GM18499 (cell line): ENCODE results near the gene SDF2.
"Not testable (repeated sequence)": the region's sequence is repeated elsewhere in the genome, so short reads cannot be mapped to it uniquely, and the experiment has no call there.

ENCODE experiments used
- ATAC-seq: cut with Tn5 transposase; IDR thresholded peaks from one replicate; pipeline ENCODE4 v1.9.1; 2021; ENCODE audit warnings: moderate number of reproducible peaks; ENCODE audit not compliant: insufficient read depth, unreplicated experiment

SDF2 gene

DNA sequence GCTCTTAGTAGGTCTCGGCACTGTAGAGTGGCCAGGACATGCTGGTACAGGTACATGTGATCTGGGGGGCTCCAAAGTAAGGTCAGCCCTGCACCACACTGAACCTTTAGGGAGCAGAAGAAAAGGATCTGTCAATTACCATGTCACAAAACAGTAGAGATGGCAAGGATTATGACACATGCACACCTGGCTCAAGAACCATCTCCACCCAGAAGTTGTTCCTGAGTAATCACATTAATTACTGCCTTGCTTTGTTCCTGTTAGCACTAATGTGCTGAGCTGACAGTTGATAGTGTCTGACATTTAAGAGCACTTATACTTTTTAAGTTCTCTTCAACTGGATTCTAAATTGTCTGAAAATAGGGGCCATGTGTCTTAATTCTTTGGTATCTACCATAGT, 26.2 kb downstream of the SDF2 start:
- ATAC-seq, result no peak

DNA sequence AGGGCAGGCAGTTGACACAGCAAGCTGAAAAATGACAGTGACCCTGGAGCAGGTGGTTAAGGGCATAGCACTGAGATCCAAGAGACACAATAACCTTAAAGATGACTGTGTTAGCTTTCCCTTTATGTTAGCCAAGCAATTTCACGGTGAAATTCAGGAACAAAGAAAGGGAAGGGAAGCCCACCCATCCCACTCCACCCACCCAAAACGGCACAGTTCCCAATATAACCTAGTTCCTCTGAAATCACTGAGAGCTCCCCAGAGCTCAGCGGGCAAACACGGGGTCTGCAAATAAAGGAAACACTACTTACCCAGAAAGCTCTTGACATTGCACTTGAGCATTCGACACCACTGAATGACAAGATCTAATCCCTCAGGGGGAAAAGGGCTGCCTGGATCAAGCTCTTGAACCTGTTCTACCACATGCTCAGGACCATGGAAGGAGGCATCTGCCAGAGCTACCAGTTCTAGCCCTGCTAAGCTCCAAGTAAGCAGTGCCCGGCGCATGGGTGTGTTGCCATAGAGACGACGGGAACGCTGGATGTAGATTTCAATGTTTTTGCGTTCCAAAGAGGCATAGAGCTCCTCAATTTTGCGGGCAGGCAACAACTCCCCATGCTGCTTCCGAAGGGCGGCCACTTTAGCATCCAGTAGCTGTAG, 27.4 kb downstream of the SDF2 start:
- ATAC-seq, result no peak

DNA sequence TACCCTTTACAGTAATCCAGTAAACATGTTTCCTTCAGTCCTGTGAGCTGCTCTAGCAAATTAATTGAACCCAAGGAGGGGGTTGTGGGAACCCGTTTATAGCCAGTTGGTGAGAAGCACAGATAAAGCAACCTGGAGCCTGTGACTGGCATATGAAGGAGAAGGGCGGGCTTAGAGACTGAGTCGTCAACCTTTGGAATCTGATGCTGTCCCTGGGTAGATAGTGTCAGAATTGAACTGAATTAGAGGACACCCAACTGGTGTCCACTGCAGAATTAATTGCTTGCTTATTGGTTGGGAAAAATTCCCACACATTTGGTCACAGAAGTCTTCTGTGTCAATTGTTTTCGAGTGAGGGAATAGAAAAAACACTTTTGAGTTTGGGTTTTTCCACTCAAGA, 34.9 kb downstream of the SDF2 start:
- no peak for ATAC-seq

DNA sequence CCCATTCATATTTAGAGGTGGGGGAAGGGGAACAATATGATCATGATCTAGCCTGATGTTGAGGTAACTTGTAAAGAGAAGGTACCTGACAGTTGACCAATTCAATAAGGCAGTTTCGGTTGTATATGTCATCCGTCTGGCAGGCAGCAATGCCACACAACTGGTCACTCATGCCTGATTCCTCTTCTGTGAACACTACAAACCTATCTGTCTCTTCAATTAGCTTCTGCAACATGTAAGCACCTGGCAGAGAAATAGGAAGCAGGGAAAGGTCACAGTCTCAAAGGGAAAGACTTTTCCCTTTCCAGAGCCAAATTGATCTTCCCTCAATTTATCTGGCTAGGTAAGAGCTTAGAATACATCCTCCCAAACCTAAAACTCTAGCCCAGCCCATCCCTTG, 37.6 kb downstream of the SDF2 start:
- no peak for ATAC-seq

DNA sequence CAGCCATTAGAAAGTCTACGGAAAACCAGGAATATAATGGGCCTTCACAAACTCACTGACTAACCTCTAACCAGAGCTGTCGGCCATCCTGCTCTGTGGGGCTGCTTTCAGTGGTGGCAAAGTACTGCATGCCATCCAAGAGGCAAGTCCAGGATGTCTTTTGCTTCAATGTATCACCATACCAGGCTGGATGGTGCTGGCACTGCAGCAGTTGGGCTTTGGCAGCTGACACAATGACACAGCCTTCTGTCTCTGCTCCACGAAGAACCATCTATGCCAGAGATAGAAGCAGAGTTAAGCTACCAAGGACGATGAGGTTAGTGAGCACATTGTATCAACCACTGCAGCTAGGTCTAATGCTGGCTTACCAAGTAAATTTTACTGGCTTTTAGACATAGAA, 38.0 kb downstream of the SDF2 start:
- no peak for ATAC-seq

DNA sequence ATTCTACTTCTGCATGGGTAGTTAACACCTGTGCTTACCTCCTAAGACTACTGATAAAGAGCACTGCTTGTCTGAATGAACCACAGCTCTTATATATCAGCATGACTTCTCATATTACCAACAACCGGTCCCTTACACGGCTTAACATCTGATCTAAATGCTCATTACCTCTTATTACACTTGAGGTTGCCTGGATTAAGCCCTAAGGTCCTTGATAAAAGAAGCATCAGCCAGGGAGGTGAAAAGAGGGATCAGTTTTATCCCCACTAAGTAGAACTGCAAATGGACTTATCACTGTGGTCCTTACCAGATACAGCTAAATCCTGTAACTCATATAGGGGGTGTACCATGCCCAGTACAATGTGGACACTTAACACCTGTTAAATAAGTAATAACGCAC, 39.5 kb downstream of the SDF2 start:
- ATAC-seq, result no peak

DNA sequence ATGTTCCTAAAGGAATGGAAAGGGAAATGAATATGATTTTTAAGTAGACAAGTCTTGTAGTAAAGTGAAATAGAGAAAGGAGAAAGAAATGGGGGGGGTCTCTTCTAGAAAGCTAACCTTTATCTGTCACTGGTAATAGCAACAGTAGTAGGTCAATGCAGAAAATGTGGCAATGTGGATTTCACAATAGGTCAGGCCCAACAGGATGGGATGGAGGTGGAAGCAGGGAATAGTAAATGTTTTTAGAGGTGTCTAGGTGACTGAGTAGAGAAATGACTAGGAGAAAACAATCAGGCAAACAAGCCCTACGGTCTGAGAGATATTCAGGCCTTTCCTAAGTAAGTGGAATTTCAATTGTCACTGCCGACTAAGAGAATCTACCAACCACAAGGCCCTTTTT, 41.7 kb downstream of the SDF2 start:
- ATAC-seq, result no peak

DNA sequence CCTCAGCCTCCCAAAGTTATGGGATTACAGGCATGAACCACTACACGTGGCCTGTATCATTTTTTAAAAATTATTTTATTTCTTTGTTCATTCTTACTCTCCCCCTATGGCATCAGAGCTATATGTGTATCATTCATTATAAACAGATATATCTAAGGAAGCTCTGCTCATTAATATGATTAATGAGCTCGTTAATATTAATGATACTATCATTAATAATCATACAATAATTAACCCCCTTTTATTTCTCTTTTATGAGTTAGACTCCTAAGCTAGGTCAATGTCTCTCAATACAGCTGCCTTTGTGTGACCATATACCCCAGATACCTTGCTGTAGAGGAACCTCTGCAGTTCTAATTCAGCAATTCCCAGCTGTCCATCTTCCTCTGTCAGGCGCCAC, 43.2 kb downstream of the SDF2 start:
- no peak for ATAC-seq

DNA sequence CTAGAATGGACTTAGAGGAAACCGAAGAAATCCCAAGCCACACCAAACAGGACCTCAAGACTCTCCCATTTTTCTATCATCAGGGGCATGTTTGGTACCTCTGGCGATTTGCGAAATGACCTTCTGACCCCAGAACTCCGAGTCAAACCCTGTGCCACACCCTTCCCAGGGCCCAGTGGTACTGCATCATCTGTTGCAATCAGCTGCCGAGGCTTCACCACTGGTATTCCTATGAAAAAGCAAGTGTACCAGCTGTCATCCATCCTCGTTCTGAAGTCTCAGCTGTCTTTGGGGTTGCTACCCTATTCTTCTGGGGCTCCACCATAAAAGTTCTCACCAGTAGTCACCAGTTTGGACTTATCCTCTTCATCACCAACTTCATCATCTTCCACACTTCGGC, 45.4 kb downstream of the SDF2 start:
- no peak for ATAC-seq

DNA sequence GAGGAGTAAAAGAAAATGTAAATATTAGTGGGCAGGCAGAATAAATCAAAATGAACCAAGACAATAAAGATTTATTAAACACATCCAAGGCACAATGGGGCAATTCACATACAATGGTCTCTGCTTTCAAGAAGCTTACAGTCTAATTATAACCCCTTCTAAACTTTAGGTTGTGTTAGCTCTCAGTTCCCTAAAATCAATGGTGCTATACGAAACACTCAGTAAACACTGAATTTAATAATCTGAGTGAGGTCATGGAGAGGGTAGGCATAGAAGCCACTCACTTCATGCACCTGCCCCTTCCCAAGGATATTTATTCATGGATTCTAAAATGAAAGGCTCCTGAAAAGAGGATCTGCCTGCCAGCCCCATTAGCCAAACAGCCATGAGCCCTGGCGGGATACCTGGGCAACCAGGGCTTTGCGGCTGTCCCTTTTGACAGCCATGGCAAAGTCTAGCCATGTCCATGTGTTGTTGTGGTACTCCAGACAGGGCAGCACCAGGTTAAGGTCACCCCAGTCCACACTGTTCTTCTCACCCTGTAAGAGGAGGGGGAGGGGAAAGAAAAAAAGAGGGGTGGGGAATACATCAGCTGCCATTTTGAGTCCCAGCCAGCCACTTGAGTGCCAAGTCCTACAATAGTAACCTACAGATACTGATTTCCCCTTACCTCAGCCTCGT, 46.3 kb downstream of the SDF2 start:
- no peak for ATAC-seq

DNA sequence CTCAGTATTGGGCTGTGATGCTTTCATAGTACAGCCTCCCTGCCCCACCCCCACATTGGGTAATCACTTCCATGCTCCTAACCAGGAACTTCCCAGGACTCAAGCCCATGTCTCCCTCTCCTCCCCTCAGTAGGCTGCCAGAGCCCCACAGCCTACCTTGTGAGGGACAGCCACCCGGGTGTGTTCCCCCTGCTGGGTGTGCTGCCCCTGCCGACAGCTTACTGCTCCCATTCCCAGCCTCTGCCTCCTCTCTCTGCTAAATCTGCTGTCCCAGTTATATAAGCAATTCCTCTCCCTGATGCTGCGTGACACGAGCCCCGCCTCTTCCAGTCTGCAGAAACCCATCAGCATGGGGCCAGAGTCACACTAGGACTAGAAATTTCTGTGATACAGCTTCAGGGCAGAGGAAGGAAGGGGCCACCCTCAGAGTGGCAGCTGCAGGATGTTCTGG, 47.8 kb downstream of the SDF2 start, which contains the start of gene RSKR:
Gene RSKR, minus strand, starts transcription at position 255 of the 451 bp plus-strand sequence. Its CDS starts 24 bp downstream, at position 231.
- ATAC-seq, result no peak

DNA sequence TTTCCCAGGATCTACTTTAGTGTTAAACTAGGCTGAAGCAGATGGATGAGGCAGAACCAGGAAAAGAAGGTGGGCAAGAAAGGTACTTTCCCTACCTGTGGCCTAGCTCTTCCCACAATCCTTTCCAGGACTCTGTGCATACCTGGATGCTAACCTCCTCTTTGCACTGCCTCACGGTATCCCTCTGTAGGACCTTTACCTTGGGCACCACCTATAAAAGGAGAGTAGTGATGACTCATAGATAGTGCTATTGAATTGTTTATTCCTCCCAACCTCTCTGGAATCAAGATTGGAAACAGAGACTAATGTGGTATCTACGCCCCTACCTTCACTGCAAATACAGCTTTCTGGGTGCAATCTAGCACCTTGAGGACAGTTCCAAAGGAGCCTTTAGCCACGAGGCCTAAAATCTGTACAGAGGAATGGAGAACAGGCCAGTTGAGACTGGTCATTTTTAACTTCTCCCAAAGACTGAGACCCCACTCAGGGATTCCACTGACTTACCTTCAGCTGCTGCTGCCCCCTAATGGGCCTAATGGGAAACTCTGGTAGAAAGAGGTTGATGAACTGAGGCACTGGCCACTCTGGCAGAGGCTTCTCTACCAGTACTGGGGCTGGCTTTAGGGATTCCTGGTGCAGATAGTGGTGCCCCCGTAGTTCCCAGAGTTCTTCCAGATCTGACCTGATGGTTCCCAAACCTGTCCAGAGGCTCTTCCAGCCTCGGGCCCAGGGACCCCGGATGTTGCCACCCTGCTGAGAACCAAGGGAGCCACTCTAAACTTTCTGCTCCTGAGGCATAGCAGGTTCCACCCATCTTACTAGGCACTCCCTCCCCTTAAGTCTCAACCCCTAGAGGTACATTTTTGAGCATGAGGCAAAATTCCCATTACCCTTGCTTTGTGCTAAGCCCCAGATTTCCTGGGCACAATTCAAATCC, 48.5 kb downstream of the SDF2 start:
- no peak for ATAC-seq

DNA sequence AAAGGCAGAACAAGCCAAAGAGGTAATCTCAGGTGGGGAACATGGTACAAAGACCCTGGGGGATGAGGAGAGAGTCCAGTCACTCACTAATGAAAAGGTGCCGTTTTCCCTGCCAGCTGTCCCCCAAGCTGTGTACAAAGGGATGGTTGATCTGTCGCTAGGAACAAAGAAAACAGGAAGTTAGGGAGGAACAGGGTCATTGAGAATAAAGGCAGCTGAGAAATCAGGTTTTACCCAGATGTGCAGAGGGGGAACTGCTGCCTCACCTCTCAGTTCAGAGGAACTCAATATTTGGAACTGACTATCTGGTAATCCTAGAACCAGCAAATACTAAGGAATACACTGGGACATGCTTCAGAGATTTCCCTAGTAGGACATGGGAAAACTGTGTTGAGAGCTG, 49.2 kb downstream of the SDF2 start:
- no peak for ATAC-seq

DNA sequence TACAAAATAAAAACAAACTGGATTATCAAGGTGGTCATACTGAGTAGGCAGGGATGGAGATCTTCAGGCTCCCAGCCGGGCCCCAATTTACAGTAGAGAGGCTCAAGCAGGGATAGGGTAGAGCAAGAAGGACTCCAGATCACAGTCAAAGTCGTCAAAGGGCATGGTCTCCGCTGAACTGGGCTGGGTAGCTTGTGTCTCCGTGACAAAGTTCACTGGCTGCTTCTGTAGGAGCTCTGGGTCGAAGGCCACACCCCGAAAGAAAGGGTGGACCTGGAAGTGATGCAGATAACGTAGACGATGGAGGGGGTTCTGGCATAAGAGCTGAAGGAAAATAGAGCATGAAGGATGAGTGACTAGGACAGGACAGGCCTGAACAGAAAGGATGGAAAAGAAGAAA, 51.3 kb downstream of the SDF2 start:
- no peak for ATAC-seq

DNA sequence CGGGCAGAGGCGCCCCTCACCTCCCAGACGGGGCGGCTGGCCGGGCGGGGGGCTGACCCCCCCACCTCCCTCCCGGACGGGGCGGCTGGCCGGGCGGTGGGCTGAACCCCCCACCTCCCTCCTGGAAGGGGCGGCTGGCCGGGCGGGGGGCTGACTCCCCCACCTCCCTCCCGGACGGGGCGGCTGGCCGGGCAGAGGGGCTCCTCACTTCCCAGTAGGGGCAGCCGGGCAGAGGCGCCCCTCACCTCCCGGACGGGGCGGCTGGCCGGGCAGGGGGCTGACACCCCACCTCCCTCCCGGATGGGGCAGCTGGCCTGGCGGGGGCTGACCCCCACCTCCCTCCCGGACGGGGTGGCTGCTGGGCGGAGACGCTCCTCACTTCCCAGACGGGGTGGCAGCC, 57.7 kb downstream of the SDF2 start:
- not testable (repeated sequence) for ATAC-seq

DNA sequence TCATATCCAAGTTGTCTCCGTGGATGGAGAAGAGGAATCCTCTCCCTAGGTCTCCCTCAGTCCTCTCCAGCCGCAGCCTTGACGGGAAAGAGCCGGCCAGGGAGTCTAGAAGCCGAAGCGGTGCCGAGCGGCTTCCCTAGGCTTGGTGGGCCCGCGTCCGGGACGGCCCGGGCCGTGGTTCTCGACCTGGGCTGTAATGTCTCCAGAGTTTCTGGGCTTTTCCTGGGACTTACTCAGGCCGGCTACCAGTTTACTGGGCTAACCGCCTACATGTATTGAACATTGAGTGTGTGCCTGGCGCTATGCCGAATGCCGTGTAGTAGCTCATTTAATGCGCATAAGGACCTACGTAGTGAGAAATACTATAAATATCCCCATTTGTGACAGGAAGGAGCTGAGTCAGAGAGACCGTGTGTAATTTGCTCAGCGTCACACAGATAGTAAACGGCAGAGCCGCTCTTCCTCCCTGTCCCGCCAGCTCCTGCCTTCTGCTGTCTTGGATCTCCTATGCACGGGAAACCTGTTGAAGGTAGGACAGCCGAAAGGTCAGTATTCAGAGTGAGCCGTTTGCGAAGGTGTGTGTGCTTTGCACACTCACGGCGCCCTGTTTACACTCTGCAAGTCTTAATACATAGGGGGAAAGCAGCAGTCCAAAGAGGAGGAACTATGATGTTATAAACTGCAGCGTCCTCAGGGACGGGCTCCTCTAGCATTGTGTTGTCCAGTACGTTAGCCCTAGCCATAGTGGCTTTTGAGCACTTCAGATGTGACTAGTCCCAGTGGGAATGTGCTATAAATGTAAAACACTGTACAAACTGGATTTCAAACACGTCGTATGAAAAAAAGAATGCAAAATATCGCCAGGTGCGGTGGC, 62.2 kb downstream of the SDF2 start:
- no peak for ATAC-seq

DNA sequence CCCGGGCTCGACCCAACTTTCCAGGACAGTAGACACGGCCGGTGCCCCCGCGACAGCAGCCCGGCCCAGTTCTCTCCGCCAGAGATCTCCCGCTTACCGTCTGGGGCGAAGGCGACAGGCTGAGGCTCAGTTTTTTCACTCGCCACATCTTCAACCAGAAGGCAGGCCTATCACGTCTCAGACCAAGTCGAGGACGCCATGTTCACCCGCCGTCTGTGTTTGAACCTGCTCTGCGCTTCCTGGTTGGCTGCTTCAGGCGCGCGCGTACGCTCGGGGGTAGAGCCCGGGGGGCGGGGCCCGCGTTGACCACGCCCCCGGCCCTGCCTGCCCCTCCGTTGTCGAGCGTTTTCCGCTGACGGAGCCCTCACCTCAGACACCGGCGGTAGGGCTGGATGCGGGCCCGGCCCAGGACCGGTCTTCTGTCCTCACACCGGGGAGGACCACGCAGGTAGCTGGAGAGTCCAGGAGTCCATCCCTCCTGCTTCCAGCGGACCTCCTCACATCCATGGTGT, 62.9 kb downstream of the SDF2 start, which contains the start of gene SPAG5:
Gene SPAG5, minus strand, starts transcription at position 227 of the 512 bp plus-strand sequence. Its CDS starts 79 bp downstream, at position 148.
- no peak for ATAC-seq

DNA sequence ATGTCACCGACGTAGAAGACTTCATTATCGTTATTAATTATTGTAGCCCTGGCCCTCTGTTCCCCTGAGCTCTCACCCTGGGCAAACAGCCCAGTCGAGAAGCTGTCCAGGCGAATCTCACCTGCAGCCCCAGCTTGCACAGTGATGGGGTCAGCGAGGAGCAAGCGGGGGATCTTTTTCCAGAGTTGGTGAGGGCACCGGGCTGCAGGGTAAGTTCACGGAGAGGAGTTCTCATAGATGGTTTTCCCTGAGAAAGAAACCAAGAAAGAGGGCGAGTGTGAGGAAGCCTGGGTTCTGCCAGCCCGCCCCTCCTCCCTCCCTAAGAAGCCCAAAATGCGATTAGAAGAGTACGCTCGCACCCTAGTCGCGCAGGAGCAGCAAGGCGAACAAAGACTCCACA, 63.3 kb downstream of the SDF2 start:
- no peak for ATAC-seq
